ENCODE results near the gene CAPNS1.

DNA sequence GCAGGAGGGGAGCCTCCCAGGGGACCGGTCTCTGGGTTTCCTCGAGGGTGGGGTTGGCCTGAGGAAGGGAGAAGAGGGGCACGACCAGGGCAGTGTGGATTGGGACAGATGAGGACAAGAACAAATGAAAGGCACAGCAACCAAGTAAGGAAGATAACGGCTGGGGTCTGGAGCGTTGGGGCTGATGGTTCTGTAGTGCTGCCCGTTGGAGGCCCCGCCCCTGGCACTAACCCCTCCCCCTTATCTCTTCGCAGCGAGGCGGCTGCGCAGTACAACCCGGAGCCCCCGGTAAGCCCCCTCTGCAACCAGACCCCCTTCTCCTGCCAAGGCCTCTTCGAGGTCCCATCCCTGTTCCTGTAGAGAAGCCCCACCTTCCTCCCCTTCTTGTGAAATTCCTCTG, 2.2 kb downstream of the CAPNS1 start:
- TF ChIP-seq, protein P1, sequence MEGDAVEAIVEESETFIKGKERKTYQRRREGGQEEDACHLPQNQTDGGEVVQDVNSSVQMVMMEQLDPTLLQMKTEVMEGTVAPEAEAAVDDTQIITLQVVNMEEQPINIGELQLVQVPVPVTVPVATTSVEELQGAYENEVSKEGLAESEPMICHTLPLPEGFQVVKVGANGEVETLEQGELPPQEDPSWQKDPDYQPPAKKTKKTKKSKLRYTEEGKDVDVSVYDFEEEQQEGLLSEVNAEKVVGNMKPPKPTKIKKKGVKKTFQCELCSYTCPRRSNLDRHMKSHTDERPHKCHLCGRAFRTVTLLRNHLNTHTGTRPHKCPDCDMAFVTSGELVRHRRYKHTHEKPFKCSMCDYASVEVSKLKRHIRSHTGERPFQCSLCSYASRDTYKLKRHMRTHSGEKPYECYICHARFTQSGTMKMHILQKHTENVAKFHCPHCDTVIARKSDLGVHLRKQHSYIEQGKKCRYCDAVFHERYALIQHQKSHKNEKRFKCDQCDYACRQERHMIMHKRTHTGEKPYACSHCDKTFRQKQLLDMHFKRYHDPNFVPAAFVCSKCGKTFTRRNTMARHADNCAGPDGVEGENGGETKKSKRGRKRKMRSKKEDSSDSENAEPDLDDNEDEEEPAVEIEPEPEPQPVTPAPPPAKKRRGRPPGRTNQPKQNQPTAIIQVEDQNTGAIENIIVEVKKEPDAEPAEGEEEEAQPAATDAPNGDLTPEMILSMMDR (IDR thresholded peaks at IDR 0.05; ENCODE audit: low read length) = no peak
- no peak for TF ChIP-seq EZH2phosphoT487 (IDR thresholded peaks at IDR 0.05; ENCODE audit: low read length)
